DND-41 (cell line): ENCODE data around the gene DYNC1H1.
"Not testable (repeated sequence)": the region's sequence is repeated elsewhere in the genome, so short reads cannot be mapped to it uniquely, and the experiment has no call there.

ENCODE experiments used
- ATAC-seq: fragments of 200-7000 bp; cut with Tn5 transposase; 3 replicates; pipeline ENCODE4 v1.9.1; 2021; ENCODE audit warnings: low read depth; ENCODE audit not compliant: insufficient read depth
- DNase-seq: peaks from one replicate; pipeline ENCODE4 v3.0.0-alpha.2; 2020
- H2AFZ ChIP-seq: 2 replicates; pipeline ENCODE4 v1.6.0; 2012; ENCODE audit warnings: low read depth, low read length
- H3K27ac ChIP-seq: 2 replicates; pipeline ENCODE4 v1.5.1; 2012; ENCODE audit warnings: low read length, inconsistent platforms
- H3K27me3 ChIP-seq: fragments of 200-600 bp; sonication (generic); 2 replicates; pipeline ENCODE4 v1.6.0; 2012; ENCODE audit warnings: low read length, mild to moderate bottlenecking, inconsistent platforms; ENCODE audit not compliant: insufficient read depth, poor library complexity
- H3K36me3 ChIP-seq: 2 replicates; pipeline ENCODE4 v1.5.1; 2012; ENCODE audit warnings: low read length, inconsistent platforms; ENCODE audit not compliant: insufficient read depth
- H3K4me1 ChIP-seq: 2 replicates; pipeline ENCODE4 v1.5.1; 2012; ENCODE audit warnings: mild to moderate bottlenecking, low read length; ENCODE audit not compliant: insufficient read depth
- H3K4me2 ChIP-seq: 2 replicates; pipeline ENCODE4 v1.6.0; 2012; ENCODE audit warnings: mild to moderate bottlenecking, moderate library complexity, low read length, inconsistent platforms; ENCODE audit not compliant: insufficient read depth
- H3K4me3 ChIP-seq, 2 experiments: fragments of 200-600 bp in 1 of 2; shearing (Covaris generic) in 1 of 2; 2 replicates each; pipeline ENCODE4 v1.5.1; 2012 to 2016; ENCODE audit warnings: inconsistent platforms in 2 of 2, low read length in 2 of 2, mild to moderate bottlenecking in 2 of 2, low read depth in 1 of 2, moderate library complexity in 1 of 2
- H3K79me2 ChIP-seq: 2 replicates; pipeline ENCODE4 v1.6.0; 2012; ENCODE audit warnings: low read length, inconsistent platforms; ENCODE audit not compliant: insufficient read depth
- H3K9ac ChIP-seq: 2 replicates; pipeline ENCODE4 v1.6.0; 2012; ENCODE audit warnings: low read depth, mild to moderate bottlenecking, inconsistent platforms, low read length, moderate library complexity
- H3K9me3 ChIP-seq: 2 replicates; pipeline ENCODE4 v1.5.1; 2012; ENCODE audit warnings: low read length, moderate library complexity, mild to moderate bottlenecking, inconsistent platforms; ENCODE audit not compliant: insufficient read depth, severe bottlenecking
- H4K20me1 ChIP-seq: 2 replicates; pipeline ENCODE4 v1.6.0; 2012; ENCODE audit warnings: low read length; ENCODE audit not compliant: insufficient read depth
- CTCF ChIP-seq: IDR thresholded peaks from 2 replicates; pipeline ENCODE4 v1.5.1; 2012; ENCODE audit warnings: borderline replicate concordance, low read length, moderate library complexity, mild to moderate bottlenecking; ENCODE audit not compliant: poor library complexity, severe bottlenecking; ENCODE audit errors: extremely low read depth
- EZH2 ChIP-seq: IDR thresholded peaks from 3 replicates; pipeline ENCODE4 v1.6.1; 2012; ENCODE audit warnings: borderline replicate concordance, low read depth, mild to moderate bottlenecking, moderate library complexity, low read length, inconsistent platforms; ENCODE audit not compliant: severe bottlenecking

DYNC1H1 gene

GRCh38 chr14:101966742-101967141 is 2.4 kb downstream of the DYNC1H1 start:
- H3K4me2 ChIP-seq = peak overlapping the region; percentile 93
- H3K79me2 ChIP-seq = peaks cover 72% of the 10 kb centered on the region
- H3K27me3 ChIP-seq = no peaks in the 10 kb centered on the region
- peak overlapping the region; percentile 97 for H3K9ac ChIP-seq
- DNase-seq (no peak), ATAC-seq (no peak)
- no peak overlapping the region for H2AFZ ChIP-seq
- TF ChIP-seq CTCF = no peak
- no peak for TF ChIP-seq EZH2
- peaks cover 38% of the 10 kb centered on the region for H4K20me1 ChIP-seq
- peaks cover 35% of the 10 kb centered on the region for H3K36me3 ChIP-seq
- H3K4me1 ChIP-seq = peaks cover 41% of the 10 kb centered on the region
- peak overlapping the region in 1 of 2 experiments; percentile 96; a peak in 1 of 4 replicates for H3K4me3 ChIP-seq
- no peak overlapping the region for H3K27ac ChIP-seq
- H3K9me3 ChIP-seq = no peaks in the 10 kb centered on the region

GRCh38 chr14:101968186-101968585 is 3.8 kb downstream of the DYNC1H1 start:
- peak overlapping the region; percentile 93; the same call in 1 of the 2 replicates for H3K4me2 ChIP-seq
- H4K20me1 ChIP-seq = peaks cover 50% of the 10 kb centered on the region
- TF ChIP-seq EZH2 (no peak), CTCF (no peak)
- DNase-seq = no peak
- peaks cover 87% of the 10 kb centered on the region for H3K79me2 ChIP-seq
- H2AFZ ChIP-seq = no peak overlapping the region
- H3K4me3 ChIP-seq = no peak overlapping the region
- H3K27me3 ChIP-seq = no peaks in the 10 kb centered on the region
- ATAC-seq = no peak
- peaks cover 41% of the 10 kb centered on the region for H3K4me1 ChIP-seq
- peak overlapping the region; percentile 19; the same call in 1 of the 2 replicates for H3K27ac ChIP-seq
- no peak overlapping the region for H3K9ac ChIP-seq
- H3K36me3 ChIP-seq = peaks cover 38% of the 10 kb centered on the region
- no peaks in the 10 kb centered on the region for H3K9me3 ChIP-seq

DNA sequence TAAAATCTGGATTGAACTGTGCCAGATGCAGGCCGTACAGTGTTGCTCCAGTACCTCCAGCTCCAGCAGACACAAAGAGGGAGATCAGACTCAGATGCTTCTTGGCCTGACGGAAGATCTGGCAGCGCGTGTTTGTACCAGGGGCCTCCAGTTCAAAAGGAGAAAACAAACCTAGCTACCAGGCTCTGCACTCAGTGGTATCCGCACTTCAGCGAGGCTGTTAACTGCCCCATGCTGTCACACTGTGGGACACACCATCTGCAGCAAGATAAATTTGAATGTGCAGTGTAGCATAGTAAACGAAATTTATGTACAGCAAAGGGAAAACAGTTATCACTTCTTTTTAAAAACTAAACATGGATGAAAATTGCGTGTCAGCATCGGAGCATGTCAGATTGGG is 5.1 kb downstream of the DYNC1H1 start:
- H3K36me3 ChIP-seq = peaks cover 37% of the 10 kb centered on the region
- no peak for ATAC-seq
- H3K27me3 ChIP-seq = no peaks in the 10 kb centered on the region
- H3K4me2 ChIP-seq = no peak overlapping the region
- H3K4me1 ChIP-seq = peaks cover 33% of the 10 kb centered on the region
- no peak for DNase-seq
- H2AFZ ChIP-seq = no peak overlapping the region
- H3K27ac ChIP-seq = no peak overlapping the region
- H3K79me2 ChIP-seq = peaks cover 98% of the 10 kb centered on the region
- TF ChIP-seq CTCF (no peak), EZH2 (no peak)
- peaks cover 57% of the 10 kb centered on the region for H4K20me1 ChIP-seq
- H3K9me3 ChIP-seq = no peaks in the 10 kb centered on the region
- H3K9ac ChIP-seq = no peak overlapping the region
- no peak overlapping the region for H3K4me3 ChIP-seq

GRCh38 chr14:101970830-101971400 is 6.5 kb downstream of the DYNC1H1 start:
- DNase-seq (no peak), ATAC-seq (no peak)
- peaks cover 65% of the 10 kb centered on the region for H4K20me1 ChIP-seq
- no peak overlapping the region for H3K27ac ChIP-seq
- peaks cover 43% of the 10 kb centered on the region for H3K36me3 ChIP-seq
- H3K27me3 ChIP-seq = no peaks in the 10 kb centered on the region
- TF ChIP-seq CTCF (no peak), EZH2 (no peak)
- peaks cover 26% of the 10 kb centered on the region for H3K4me1 ChIP-seq
- peaks cover 95% of the 10 kb centered on the region for H3K79me2 ChIP-seq
- H3K4me2 ChIP-seq = no peak overlapping the region
- H3K9me3 ChIP-seq = no peaks in the 10 kb centered on the region
- H2AFZ ChIP-seq = no peak overlapping the region
- H3K4me3 ChIP-seq = no peak overlapping the region
- H3K9ac ChIP-seq = no peak overlapping the region

GRCh38 chr14:101971458-101971857 is 7.1 kb downstream of the DYNC1H1 start:
- H3K9ac ChIP-seq, H3K4me2 ChIP-seq, H3K27ac ChIP-seq, H2AFZ ChIP-seq, ATAC-seq, DNase-seq, H3K4me3 ChIP-seq, H3K9me3 ChIP-seq, H3K27me3 ChIP-seq: not testable (repeated sequence)
- peaks cover 21% of the 10 kb centered on the region for H3K4me1 ChIP-seq
- H4K20me1 ChIP-seq = peaks cover 63% of the 10 kb centered on the region
- peaks cover 48% of the 10 kb centered on the region for H3K36me3 ChIP-seq
- peaks cover 90% of the 10 kb centered on the region for H3K79me2 ChIP-seq
